ENCODE results near the gene SEC24C.
"Not testable (repeated sequence)": the region's sequence is repeated elsewhere in the genome, so short reads cannot be mapped to it uniquely, and the experiment has no call there.

The SEC24C gene, protein sequence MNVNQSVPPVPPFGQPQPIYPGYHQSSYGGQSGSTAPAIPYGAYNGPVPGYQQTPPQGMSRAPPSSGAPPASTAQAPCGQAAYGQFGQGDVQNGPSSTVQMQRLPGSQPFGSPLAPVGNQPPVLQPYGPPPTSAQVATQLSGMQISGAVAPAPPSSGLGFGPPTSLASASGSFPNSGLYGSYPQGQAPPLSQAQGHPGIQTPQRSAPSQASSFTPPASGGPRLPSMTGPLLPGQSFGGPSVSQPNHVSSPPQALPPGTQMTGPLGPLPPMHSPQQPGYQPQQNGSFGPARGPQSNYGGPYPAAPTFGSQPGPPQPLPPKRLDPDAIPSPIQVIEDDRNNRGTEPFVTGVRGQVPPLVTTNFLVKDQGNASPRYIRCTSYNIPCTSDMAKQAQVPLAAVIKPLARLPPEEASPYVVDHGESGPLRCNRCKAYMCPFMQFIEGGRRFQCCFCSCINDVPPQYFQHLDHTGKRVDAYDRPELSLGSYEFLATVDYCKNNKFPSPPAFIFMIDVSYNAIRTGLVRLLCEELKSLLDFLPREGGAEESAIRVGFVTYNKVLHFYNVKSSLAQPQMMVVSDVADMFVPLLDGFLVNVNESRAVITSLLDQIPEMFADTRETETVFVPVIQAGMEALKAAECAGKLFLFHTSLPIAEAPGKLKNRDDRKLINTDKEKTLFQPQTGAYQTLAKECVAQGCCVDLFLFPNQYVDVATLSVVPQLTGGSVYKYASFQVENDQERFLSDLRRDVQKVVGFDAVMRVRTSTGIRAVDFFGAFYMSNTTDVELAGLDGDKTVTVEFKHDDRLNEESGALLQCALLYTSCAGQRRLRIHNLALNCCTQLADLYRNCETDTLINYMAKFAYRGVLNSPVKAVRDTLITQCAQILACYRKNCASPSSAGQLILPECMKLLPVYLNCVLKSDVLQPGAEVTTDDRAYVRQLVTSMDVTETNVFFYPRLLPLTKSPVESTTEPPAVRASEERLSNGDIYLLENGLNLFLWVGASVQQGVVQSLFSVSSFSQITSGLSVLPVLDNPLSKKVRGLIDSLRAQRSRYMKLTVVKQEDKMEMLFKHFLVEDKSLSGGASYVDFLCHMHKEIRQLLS

DNA sequence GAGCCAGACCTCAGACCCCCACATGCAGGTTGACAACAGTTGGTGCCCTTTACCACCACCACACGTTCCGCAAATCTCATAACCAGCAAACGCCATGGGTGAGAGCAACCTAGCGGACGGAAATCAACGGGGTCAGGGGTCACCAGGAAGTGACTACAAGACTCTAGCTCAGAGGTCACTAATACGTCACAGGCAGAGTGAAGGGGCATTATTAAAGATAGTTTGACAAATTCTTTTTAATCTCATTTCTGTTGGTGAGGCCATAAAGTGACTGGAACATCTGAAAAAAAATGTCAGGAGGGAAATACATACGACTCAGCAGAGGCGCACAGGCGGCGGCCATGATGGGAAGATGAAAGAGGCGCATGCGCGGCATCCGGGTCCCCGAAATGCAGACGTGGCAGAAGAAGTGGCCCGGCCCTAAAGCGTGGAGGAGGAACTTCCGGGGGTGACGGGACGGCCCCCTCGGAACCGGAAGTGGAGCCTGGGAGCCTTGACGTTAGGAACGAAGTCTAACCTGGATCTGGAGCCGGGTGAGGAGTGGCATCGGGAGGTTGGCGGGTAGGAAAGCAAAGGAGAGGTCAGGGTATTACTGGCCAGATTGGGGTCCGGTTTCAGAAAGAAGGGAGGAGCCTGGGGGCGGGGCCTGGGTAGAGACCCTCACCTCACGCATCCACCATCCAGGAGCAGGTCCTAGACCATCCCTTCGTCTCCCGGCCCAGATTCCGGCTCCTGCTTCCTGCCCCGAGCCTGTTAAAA lies at the start of gene SEC24C:
Gene SEC24C (plus strand): TSS at position 468 of the 759 bp plus-strand sequence. CDS start 2,461 bp downstream, outside the sequence.
- DNase-seq, result peak; percentile 95

DNA sequence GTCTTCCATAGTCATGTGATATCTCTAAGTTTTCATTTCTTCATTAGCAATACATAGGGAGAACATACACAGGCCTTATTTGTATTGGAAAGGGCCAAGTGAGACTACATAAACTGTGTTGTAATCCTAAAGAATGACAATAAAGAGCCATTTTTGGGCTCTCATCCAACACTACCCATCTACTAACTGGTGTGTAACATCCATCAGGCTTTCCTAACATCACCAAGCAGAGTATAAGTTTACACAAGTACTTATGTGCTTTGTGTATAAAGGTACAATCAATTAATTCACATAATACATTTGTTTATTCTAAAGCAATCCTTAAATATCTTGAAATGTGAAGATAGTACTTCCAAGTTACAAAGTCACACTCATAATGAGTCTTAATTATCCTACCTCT lies 48.9 kb upstream of the SEC24C start:
- DNase-seq, result not testable (repeated sequence)

DNA sequence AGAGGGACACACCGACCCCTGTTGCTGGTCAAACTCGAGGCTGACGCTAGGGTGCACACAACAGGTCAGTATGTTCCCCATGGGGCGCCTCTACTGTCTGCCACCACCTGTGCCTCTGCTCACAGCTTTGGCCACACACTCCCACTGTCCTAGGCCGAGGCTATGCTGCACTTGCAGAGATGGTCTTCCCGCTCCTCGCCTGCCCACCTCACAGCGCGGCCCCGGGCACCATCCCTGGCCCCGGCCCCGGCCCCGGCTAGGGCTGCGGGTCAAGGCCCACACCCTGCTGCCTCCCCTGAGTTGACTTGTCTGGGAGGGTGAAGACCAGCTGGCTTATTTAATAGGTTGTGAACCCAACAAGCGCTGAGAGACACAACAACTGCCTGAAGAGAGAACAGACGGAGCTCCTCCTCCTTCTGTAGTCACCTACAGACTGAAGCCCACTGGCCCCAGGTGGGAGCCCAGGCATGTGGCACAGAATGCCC lies 46.5 kb upstream of the SEC24C start, which contains the start of gene AGAP5:
Gene AGAP5 (minus strand): TSS at position 435 of the 485 bp plus-strand sequence. CDS start 354 bp downstream, at position 81.
- not testable (repeated sequence) for DNase-seq

DNA sequence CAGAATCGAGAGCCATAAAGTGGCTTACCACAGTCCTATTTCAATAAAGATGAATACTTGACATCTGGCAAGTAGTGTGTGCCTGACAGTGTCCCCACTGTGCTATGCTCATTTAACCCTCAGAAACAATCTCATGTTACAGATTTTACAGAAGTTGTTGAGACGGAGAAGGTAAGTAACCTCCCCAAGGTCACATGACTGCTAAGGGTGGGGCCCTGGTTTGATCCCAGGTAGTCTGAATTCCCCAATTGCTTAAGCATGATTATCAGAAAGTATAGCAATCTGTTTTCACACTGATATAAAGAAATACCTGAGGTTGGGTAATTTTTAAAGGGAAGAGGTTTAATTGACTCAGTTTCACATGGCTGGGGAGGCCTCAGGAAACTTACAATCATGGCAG lies 45.4 kb upstream of the SEC24C start:
- DNase-seq, result not testable (repeated sequence)

DNA sequence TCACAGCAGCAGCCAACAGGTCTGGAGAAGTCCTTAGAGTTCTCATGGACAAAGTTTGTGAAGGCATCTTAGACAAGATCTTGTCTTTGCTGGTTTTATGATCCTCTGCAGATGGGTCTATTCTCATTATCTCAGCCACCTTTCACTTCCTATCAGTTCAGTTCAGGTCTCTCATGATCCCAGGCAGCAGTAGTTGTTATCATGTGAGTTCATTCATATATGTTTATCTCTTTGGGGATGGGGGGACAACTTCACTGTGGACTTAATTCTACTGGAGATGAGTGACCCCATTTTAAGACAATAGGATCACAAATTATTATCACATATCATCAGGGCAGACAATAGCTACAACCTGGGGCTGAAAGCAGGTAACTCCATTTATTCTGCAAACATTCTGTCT lies 40.2 kb upstream of the SEC24C start:
- not testable (repeated sequence) for DNase-seq

DNA sequence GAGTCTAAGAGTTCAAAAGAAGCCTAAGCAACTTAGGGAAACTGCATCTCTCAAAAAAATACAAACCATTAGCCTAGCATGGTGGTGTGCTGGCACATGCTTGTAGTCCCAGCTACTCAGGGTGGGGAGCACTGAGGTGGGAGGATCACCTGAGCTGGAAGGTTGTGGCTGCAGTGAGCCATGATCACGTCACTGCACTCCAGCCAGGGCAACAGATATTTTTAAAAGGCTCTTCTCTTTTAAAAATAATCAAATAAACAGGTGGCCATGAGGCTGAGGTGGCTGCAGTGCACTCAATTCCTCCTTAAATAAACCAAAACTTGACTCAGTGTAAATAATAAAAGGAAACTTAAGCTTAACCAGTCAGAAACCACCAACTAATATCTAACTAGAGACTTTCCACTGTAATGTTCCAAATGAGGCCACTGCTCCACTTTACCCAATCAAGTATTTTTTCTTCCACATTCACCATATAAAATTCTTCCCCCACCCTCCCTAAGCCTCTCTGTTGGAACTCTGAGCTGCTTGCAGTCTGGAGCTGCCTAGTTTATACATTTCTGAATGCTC lies 38.6 kb upstream of the SEC24C start:
- not testable (repeated sequence) for DNase-seq

DNA sequence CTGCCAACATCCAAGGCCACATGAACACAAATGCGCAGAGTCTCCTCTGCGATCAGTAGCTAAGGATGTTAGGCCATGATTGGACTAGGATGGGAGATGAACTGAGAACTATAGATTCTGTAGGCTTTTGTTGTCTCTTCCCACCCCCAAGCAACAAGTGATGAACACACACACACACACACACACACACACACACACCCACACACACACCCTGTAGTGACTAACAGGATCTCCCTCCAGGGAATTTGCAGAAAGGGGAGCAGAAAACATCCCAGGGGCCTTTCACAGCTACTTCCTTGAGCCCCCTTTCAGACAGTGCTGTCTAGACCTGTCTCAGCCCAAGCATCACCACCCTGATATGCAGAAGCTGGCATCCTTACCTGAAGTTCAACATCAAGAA lies 37.7 kb upstream of the SEC24C start:
- DNase-seq, result not testable (repeated sequence)

DNA sequence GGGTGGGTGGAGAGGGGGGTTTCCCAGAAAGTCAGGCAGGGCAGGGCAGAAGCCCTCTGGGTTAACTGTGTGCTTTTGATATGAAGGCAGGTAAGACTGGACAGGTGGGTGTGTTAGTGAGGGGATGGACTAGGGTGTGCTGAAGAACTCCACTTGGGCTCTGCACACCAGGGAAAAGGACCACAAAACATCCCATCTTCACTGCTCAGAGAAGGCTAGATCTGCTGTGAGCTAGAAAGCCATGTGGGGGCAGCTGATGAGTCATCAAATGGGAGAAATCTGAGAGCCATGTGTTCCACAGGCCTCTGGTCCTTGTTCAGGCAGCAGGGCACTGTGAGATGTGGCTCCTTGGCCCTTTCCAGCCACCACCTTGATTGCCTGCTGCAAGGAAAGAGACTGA lies 36.5 kb upstream of the SEC24C start:
- not testable (repeated sequence) for DNase-seq

DNA sequence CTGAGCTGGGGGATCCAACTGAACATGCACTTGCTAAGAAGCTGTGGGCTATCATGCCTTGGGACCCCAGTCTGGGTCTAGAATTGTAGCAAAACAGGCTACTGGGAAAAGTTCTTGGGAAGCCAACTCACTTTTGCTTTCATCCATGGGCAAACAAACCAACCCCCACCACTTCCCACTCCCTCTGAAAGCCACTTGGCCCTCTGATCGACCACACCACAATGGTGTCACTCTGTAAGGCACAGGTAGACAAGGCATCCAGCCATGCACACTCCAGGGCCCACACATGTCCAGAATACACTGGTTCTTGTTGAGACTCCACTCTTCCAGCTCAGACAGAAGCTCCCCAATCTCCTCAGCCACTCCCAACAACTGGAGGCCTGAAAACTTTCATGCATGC lies 36.0 kb upstream of the SEC24C start:
- DNase-seq, result not testable (repeated sequence)

DNA sequence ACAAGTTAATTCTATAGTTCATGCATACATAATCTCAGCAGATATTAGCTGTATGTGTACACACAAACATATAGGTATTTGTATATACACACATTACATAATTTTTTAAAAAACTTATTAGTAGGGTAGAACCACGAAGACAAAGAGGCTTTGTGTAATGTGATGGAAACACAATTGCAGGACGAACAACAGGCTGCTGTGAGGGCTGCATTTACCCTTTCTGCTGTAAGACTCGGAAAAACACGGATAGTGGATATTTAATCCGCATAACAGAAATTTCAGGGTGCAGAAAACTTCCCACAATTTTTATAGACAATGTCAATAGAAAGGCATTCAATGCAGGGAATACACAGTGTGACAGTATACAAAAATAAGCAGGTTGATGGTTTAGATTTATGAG lies 32.5 kb upstream of the SEC24C start:
- DNase-seq, result not testable (repeated sequence)

DNA sequence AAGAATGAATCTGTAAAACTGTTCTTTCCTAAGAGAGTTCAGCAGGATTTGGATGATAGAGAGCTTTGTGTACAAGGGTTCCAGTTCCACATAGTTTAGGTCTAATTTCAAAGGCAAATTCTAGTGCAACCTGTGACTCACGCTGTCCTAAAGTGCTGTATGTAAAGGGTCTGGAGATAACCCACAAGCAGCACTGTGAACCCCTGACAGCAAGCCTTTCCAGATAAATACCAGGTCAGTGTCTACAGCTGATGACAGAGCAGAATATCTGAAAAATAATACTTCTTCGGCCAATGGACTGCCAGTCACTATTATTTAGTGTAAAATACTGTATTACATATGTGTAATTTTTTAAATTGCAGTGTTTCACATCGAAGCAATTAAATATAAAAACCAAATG lies 30.3 kb upstream of the SEC24C start:
- not testable (repeated sequence) for DNase-seq

DNA sequence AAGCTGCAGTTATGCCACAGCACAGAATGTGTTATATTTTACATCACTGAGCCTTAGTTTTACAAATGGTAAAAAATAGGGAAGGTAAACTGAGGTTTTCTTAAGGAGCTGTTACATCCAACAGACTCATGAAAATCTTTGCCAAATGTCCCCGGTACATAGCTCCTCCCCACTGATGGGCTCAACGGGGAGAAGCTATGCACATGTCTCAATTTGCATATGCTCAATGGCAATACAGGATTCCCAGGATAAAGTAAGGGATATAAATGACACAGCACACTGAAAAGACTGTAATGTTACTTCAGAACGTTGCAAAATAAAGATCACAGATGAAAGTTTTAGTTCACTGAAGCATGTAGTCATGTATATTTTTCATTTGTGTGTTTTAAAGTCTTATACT lies 29.7 kb upstream of the SEC24C start:
- not testable (repeated sequence) for DNase-seq

DNA sequence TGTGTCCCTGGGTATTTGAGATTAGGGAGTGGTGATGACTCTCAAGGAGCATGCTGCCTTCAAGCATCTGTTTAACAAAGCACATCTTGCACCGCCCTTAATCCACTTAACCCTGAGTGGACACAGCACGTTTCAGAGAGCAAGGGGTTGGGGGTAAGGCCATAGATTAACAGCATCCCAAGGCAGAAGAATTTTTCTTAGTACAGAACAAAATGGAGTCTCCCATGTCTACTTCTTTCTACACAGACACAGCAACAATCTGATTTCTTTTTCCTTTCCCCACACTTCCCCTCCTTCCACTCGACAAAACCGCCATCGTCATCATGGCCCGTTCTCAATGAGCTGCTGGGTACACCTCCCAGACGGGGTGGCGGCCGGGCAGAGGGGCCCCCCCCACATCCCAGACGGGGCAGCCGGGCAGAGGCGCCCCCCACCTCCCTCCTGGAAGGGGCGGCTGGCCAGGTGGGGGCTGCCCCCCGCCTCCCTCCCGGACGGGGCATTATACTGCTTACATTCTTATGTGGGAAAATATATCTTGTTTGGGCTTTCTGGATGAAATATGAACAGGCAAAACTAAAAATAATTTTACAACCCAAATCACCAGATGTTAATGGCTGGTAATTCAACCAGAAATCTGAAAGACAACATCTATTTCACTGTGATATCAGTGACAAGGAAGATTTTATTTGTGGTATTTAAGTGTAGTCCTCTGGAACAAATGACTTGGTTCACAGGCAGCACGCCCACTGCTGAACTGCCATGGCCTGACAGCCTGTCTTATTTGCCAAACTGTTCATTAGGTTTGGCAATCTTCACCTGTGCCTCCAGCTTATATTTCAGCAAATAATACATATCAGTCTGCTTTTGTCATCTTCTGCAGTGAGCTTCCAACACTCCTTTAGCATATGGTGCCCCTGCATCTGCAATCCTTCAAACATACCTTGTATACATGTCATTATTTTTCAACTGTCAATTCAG lies 28.7 kb upstream of the SEC24C start:
- not testable (repeated sequence) for DNase-seq

DNA sequence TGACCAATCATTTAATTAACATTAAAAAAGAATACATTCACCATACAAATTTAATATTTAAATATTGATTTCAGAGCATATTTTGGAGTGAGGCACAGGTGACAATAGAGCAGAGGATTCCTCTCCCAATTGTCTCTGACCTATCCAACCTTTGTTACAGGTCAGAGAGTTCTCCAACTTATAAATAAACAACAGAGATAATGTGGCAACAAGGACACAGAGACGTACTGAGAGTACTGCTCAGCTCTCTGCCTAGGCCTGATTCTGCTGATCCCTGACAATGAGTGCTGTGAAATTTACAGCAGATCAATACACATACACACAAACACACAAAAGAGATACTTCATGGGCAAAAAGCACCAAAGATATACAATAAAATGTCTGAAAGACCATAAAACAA lies 27.9 kb upstream of the SEC24C start:
- no peak for DNase-seq

DNA sequence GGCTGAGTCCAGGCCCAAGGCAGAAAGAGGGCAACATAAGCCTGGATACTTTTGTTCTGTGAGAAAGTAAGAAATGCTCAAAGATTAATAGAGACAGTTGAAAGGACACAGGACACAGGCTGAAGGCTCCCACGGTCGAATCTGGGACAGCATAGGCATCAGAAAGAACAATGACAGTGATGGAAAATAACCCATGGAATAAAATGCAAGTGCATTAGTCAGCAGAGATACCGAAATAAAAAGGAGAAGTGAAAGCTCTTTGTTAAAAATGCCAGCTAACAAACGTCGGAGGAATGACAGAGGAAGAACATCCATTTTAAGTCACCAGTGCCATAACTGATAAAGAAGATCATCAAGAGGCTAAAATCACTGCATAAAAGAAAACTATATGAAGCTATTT lies 26.6 kb upstream of the SEC24C start:
- DNase-seq, result peak; percentile 87

DNA sequence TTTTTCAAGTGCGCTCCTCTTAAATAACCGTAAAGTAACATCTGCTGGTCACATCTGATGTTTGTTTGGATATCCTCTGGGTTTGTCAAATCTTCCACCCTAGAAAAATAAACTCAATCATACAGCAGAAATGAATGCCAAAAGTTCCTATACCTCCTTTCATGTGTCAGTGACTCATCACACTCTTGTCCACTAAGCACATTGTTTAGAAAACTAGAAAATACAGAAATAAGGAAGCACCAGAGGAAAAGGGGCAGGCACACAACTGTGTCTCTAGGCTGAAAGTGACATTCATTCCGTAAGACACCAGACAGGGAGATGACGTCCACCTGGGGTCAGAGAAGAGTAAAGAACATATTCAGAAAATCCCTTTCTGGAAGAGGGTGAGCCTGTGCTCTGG lies 23.6 kb upstream of the SEC24C start:
- DNase-seq, result peak; percentile 41

DNA sequence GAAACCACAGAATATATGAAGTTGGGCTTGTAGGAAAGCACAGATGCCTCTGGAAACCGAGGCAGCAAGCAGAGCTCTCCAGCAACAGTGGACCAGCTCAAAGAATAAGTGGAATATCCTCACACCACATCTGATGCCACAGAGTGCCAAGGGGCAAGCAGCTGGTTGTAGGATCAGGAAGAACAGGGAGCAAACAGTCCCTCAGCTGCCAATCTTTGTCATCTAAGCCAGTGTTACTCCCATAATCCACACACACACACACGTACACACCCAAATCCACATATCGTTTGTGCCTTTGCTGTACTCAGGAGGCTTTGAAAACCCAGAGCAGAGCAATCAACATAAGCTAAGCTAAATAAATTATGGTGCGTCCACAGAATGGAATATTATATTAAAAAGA lies 20.7 kb upstream of the SEC24C start:
- DNase-seq, result no peak

DNA sequence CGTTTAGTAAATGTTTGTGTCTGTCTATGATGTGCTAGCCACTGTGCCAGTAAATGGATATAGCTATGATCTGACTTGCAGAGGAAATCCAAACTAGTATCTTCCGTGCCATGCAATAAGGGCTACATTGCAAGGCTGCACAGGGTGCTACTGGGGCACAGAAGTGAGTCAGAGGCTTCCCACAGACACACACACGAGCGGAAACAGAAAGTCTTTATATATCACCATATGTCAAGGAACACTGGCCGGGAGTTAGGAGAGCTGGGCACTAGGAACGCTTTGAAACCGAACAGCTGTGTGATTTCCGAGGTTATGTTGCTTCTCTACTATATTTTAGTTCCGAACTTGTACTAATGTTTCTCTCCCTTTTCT lies 14.4 kb upstream of the SEC24C start:
- peak; percentile 39 for DNase-seq

DNA sequence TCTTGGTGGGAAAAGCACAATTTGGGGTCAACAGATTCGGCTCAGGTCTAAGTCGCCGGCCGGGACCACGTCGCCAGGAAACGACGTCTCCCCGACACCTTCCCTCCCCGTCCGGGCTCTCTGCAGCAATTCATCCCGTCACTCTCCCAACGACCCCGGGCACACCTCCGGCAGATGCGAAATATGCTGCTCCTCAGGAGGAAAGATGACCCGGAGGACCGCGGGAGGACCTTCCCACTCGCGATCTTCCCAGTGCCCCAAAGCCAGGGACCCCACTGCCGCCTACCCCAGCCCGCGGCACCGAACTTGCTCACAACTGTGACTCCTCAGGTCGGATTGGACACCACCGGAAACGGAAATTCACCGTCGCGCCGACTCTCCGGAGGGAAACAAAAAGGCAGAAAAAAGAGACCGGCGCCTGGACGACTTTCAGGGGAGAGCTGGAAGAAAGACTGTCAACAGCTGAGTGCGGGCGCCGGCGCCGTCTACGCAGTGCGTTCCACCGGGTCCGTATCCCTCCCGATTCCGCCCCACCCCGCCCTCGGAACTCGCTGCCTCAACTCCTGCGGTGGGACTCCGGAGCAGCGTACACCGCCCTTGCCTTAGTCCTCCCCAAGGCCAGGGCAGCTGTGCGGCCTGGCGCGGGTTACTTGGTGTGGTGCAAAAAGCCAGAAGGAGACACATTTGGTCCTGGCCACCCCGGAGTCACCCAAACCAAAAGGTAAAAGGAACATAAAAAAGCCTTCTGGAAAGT lies 13.8 kb upstream of the SEC24C start:
- peak; percentile 77 for DNase-seq

Measured in MV-4-11 (cell line).